MM.1S (cell line): ENCODE results near the gene ROCK1.

Experiments used
- CTCF ChIP-seq: fragments of 300-600 bp; sonication (generic); IDR thresholded peaks from 2 replicates; pipeline ENCODE4 v1.5.1; 2016; ENCODE audit warnings: antibody characterized with exemption, low read length, mixed read lengths
- EZH2 ChIP-seq: fragments of 300-600 bp; sonication (generic); optimal IDR thresholded peaks from 2 replicates; pipeline ENCODE3; 2017; ENCODE audit warnings: low read depth, mild to moderate bottlenecking, antibody characterized with exemption, low read length, mixed read lengths
- EZH2phosphoT487 ChIP-seq: fragments of 300-600 bp; sonication (generic); IDR thresholded peaks from 2 replicates; pipeline ENCODE4 v1.6.1; 2018; ENCODE audit warnings: antibody characterized with exemption, low read length

GRCh38 chr18:21110713-21111345 lies 784 bp downstream of the ROCK1 start:
- TF ChIP-seq EZH2phosphoT487 (no peak), CTCF (no peak), EZH2 (no peak)
